Panc1 (cell line): Measurements from ENCODE around the gene WRNIP1.

ENCODE experiments used
- POLR2AphosphoS5 ChIP-seq: IDR thresholded peaks from 2 replicates; pipeline ENCODE4 v1.6.1; 2012; ENCODE audit warnings: mild to moderate bottlenecking, low read depth, low read length, moderate library complexity
- SIN3A ChIP-seq: IDR thresholded peaks from 2 replicates; pipeline ENCODE4 v1.6.1; 2012; ENCODE audit warnings: low read depth, mild to moderate bottlenecking, low read length, moderate library complexity, borderline replicate concordance; ENCODE audit not compliant: insufficient read depth
- TF ChIP-seq, protein P1 (sequence below): fragments of 450-650 bp; IDR thresholded peaks from 2 replicates; pipeline ENCODE4 v1.5.1; 2017; ENCODE audit warnings: mild to moderate bottlenecking

DNA sequence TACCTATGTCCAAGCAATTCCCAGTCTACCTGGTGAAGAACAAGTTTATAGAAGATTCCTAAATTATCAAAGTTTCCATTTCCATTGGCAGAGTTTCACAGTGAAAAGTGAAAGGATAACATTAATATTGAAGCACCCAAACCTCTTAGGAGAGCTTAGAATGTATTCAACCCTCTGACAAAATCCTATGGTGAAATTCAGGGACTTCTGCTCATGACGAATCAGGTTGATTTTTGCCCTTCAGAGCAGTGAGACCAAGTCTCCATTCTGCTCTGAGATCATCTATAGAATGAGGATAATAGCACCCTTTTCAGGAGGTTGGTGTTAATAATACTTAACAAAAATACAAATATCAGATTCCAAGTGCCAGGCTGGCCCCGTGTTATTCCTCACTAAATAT, 60.9 kb downstream of the WRNIP1 start:
- TF ChIP-seq, protein P1, sequence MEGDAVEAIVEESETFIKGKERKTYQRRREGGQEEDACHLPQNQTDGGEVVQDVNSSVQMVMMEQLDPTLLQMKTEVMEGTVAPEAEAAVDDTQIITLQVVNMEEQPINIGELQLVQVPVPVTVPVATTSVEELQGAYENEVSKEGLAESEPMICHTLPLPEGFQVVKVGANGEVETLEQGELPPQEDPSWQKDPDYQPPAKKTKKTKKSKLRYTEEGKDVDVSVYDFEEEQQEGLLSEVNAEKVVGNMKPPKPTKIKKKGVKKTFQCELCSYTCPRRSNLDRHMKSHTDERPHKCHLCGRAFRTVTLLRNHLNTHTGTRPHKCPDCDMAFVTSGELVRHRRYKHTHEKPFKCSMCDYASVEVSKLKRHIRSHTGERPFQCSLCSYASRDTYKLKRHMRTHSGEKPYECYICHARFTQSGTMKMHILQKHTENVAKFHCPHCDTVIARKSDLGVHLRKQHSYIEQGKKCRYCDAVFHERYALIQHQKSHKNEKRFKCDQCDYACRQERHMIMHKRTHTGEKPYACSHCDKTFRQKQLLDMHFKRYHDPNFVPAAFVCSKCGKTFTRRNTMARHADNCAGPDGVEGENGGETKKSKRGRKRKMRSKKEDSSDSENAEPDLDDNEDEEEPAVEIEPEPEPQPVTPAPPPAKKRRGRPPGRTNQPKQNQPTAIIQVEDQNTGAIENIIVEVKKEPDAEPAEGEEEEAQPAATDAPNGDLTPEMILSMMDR, result no peak
- TF ChIP-seq SIN3A (no peak), POLR2AphosphoS5 (no peak)
